HepG2 (cell line): Measurements from ENCODE around the gene C6orf136. TPM values are rescaled to one million over a fixed set of nuclear protein-coding genes. Genes with fewer than 3 reads are reported as not detected.

Experiments
- ATRX ChIP-seq: sonication (generic); formaldehyde crosslinking; IDR thresholded peaks from 2 replicates; pipeline ENCODE4 v1.4.0; 2020; ENCODE audit warnings: missing genetic modification reagents, borderline replicate concordance
- DR1 ChIP-seq: sonication (generic); formaldehyde crosslinking; IDR thresholded peaks from 2 replicates; pipeline ENCODE4 v1.8.0; 2021; ENCODE audit warnings: mild to moderate bottlenecking, missing genetic modification reagents, inconsistent platforms
- FOXA1 ChIP-seq, 2 experiments: fragments of 450-650 bp in 1 of 2; sonication (generic) in 1 of 2; formaldehyde crosslinking in 1 of 2; IDR thresholded peaks; 2 replicates each; pipeline versions ENCODE4 v1.4.0 to v1.6.1; 2016 to 2020; ENCODE audit warnings: missing genetic modification reagents in 1 of 2
- ISL2 ChIP-seq: sonication (generic); formaldehyde crosslinking; IDR thresholded peaks from 2 replicates; pipeline ENCODE4 v1.5.0; 2020; ENCODE audit warnings: missing genetic modification reagents
- MXD1 ChIP-seq: sonication (generic); formaldehyde crosslinking; IDR thresholded peaks from 2 replicates; pipeline ENCODE4 v1.4.0; 2020; ENCODE audit warnings: mild to moderate bottlenecking, missing genetic modification reagents
- NFRKB ChIP-seq: fragments of 450-650 bp; IDR thresholded peaks from 2 replicates; pipeline ENCODE4 v1.6.1; 2017
- PHF21A ChIP-seq: sonication (generic); formaldehyde crosslinking; IDR thresholded peaks from 2 replicates; pipeline ENCODE4 v1.5.0; 2020; ENCODE audit warnings: mild to moderate bottlenecking, missing genetic modification reagents
- POLR2AphosphoS2 ChIP-seq: IDR thresholded peaks from 2 replicates; pipeline ENCODE4 v1.6.1; 2011; ENCODE audit warnings: low read depth, low read length, improper control_type of control experiment
- POLR2AphosphoS5 ChIP-seq: IDR thresholded peaks from 2 replicates; pipeline ENCODE4 v1.6.1; 2012; ENCODE audit warnings: low read depth, low read length
- RBM22 ChIP-seq: fragments of 200-400 bp; formaldehyde crosslinking; optimal IDR thresholded peaks from 2 replicates; pipeline ENCODE3; 2017; ENCODE audit warnings: mild to moderate bottlenecking, low read length, moderate library complexity
- TBL1XR1 ChIP-seq: fragments of 150-350 bp; IDR thresholded peaks from 2 replicates; pipeline ENCODE4 v1.6.1; 2014; ENCODE audit warnings: borderline replicate concordance, low read length; ENCODE audit not compliant: partially characterized antibody
- TCF12 ChIP-seq, 2 experiments: fragments of 450-650 bp in 1 of 2; sonication (generic) in 1 of 2; formaldehyde crosslinking in 1 of 2; IDR thresholded peaks; 2 replicates each; pipeline versions ENCODE4 v1.6.1 to v1.8.0; 2017 to 2022; ENCODE audit warnings: antibody characterized with exemption in 1 of 2, mild to moderate bottlenecking in 1 of 2, missing genetic modification reagents in 1 of 2, moderate library complexity in 1 of 2
- UBTF ChIP-seq: sonication (generic); formaldehyde crosslinking; IDR thresholded peaks from 2 replicates; pipeline ENCODE4 v1.4.0; 2020; ENCODE audit warnings: mild to moderate bottlenecking, missing genetic modification reagents
- WIZ ChIP-seq: sonication (generic); formaldehyde crosslinking; IDR thresholded peaks from 2 replicates; pipeline ENCODE4 v1.5.1; 2020; ENCODE audit warnings: mild to moderate bottlenecking, missing genetic modification reagents
- ZNF12 ChIP-seq: sonication (generic); formaldehyde crosslinking; IDR thresholded peaks from 2 replicates; pipeline ENCODE4 v1.5.0; 2020; ENCODE audit warnings: missing genetic modification reagents
- ZNF143 ChIP-seq: sonication (generic); formaldehyde crosslinking; IDR thresholded peaks from 2 replicates; pipeline ENCODE4 v1.4.0; 2020; ENCODE audit warnings: missing genetic modification reagents
- ZNF331 ChIP-seq: sonication (generic); formaldehyde crosslinking; IDR thresholded peaks from 2 replicates; pipeline ENCODE4 v1.4.0; 2020; ENCODE audit warnings: missing genetic modification reagents
- ZNF576 ChIP-seq: sonication (generic); formaldehyde crosslinking; IDR thresholded peaks from 2 replicates; pipeline ENCODE4 v1.4.0; 2020; ENCODE audit warnings: mild to moderate bottlenecking, missing genetic modification reagents
- ZNF883 ChIP-seq: sonication (generic); formaldehyde crosslinking; IDR thresholded peaks from 2 replicates; pipeline ENCODE4 v1.5.1; 2020; ENCODE audit warnings: mild to moderate bottlenecking, missing genetic modification reagents; ENCODE audit errors: not compliant biosample characterization
- ZSCAN12 ChIP-seq: sonication (generic); formaldehyde crosslinking; IDR thresholded peaks from 2 replicates; pipeline ENCODE4 v1.9.0; 2021; ENCODE audit warnings: mild to moderate bottlenecking, missing genetic modification reagents
- polyA plus RNA-seq, 8 experiments: library from polyadenylated mRNA; depleted of rRNA in 3 of 8; stranded (reverse) in 7 of 8; unstranded in 1 of 8; fragments of >200 nt; fragmentation: Illumina TruSeq in 4 of 8; extraction: Trizol in 4 of 8; gene quantifications; 2 replicates each; pipeline versions ENCODE4 v1.2.1 to v1.2.3, GENCODE V29; 2011 to 2016; ENCODE audit warnings: low read depth in 4 of 8, missing spikeins in 1 of 8, mixed read lengths in 1 of 8; ENCODE audit not compliant: insufficient read depth in 1 of 8
- total RNA-seq, 5 experiments: library from RNA; depleted of rRNA; stranded (reverse); fragments of >200 nt; fragmentation: Illumina TruSeq; extraction: Trizol; gene quantifications; 2 replicates each; pipeline ENCODE4 v1.2.3, GENCODE V29; 2016; ENCODE audit warnings: low read depth in 1 of 5
- TF ChIP-seq, protein P1 (sequence below): sonication (generic); formaldehyde crosslinking; IDR thresholded peaks from 2 replicates; pipeline ENCODE4 v1.4.0; 2020; ENCODE audit warnings: missing genetic modification reagents
- TF ChIP-seq, protein P2 (sequence below): sonication (generic); formaldehyde crosslinking; IDR thresholded peaks from 2 replicates; pipeline ENCODE4 v1.4.0; 2020; ENCODE audit warnings: missing genetic modification reagents, low read depth, mild to moderate bottlenecking, borderline replicate concordance
- TF ChIP-seq, protein P3 (sequence below): sonication (generic); formaldehyde crosslinking; IDR thresholded peaks from 2 replicates; pipeline ENCODE4 v1.4.0; 2020; ENCODE audit warnings: low read depth, mild to moderate bottlenecking, missing genetic modification reagents

The C6orf136 gene
- total and polyA plus RNA-seq, 2 of the 13 experiments (the other 11 are each of a cell fraction or from before 2014, with no cell fraction given): 12.0 to 26.2 TPM

- TF ChIP-seq ZSCAN12 (CRISPR knock-in tag) (no peak), ATRX (CRISPR knock-in tag) (no peak), POLR2AphosphoS2 (peak; percentile 17; the same call in 1 of the 2 replicates), TCF12 (IDR thresholded peaks at IDR 0.05) (no peak), TCF12 (CRISPR knock-in tag; IDR thresholded peaks at IDR 0.05) (no peak), NFRKB (no peak), ZNF883 (peak; percentile 53), FOXA1 (IDR thresholded peaks at IDR 0.05) (no peak), FOXA1 (CRISPR knock-in tag; IDR thresholded peaks at IDR 0.05) (no peak), TBL1XR1 (no peak), RBM22 (peak; percentile 53), ZNF331 (CRISPR knock-in tag) (no peak), UBTF (CRISPR knock-in tag) (no peak), PHF21A (CRISPR knock-in tag) (no peak), POLR2AphosphoS5 (0 out of 2 replicates have a peak, but pooled peaks have one; percentile 11), ZNF143 (no peak), WIZ (CRISPR knock-in tag) (no peak), ISL2 (CRISPR knock-in tag) (no peak), DR1 (CRISPR knock-in tag) (no peak), ZNF12 (no peak), ZNF576 (CRISPR knock-in tag) (no peak), MXD1 (CRISPR knock-in tag) (no peak)
- TF ChIP-seq, protein P1, sequence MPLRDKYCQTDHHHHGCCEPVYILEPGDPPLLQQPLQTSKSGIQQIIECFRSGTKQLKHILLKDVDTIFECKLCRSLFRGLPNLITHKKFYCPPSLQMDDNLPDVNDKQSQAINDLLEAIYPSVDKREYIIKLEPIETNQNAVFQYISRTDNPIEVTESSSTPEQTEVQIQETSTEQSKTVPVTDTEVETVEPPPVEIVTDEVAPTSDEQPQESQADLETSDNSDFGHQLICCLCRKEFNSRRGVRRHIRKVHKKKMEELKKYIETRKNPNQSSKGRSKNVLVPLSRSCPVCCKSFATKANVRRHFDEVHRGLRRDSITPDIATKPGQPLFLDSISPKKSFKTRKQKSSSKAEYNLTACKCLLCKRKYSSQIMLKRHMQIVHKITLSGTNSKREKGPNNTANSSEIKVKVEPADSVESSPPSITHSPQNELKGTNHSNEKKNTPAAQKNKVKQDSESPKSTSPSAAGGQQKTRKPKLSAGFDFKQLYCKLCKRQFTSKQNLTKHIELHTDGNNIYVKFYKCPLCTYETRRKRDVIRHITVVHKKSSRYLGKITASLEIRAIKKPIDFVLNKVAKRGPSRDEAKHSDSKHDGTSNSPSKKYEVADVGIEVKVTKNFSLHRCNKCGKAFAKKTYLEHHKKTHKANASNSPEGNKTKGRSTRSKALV (CRISPR knock-in tag): no peak
- TF ChIP-seq, protein P2, sequence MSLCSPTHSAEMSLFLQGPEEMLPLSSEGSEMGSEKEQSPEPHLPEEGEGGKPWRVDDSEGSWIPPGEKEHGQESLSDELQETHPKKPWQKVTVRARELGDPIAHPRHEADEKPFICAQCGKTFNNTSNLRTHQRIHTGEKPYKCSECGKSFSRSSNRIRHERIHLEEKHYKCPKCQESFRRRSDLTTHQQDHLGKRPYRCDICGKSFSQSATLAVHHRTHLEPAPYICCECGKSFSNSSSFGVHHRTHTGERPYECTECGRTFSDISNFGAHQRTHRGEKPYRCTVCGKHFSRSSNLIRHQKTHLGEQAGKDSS (CRISPR knock-in tag): no peak
- TF ChIP-seq, protein P3, sequence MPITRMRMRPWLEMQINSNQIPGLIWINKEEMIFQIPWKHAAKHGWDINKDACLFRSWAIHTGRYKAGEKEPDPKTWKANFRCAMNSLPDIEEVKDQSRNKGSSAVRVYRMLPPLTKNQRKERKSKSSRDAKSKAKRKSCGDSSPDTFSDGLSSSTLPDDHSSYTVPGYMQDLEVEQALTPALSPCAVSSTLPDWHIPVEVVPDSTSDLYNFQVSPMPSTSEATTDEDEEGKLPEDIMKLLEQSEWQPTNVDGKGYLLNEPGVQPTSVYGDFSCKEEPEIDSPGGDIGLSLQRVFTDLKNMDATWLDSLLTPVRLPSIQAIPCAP (CRISPR knock-in tag): no peak
These were observed 44.9 kb upstream of the C6orf136 start (continued) for GRCh38 chr6:30601815-30602641.
